Raji (cell line): ENCODE measurements around the gene CEMIP.

Source experiments
- POLR2A ChIP-seq: IDR thresholded peaks from 2 replicates; pipeline ENCODE4 v1.6.1; 2011; ENCODE audit warnings: low read depth, low read length, control low read depth; ENCODE audit not compliant: insufficient read depth

CEMIP gene

GRCh38 chr15:80840182-80841130 is 61.3 kb downstream of the CEMIP start:
- TF ChIP-seq POLR2A, result no peak

- no peak for TF ChIP-seq POLR2A
Observed at GRCh38 chr15:80841541-80841940, 62.4 kb downstream of the CEMIP start.

- no peak for TF ChIP-seq POLR2A
Observed at GRCh38 chr15:80844011-80844732, 65.0 kb downstream of the CEMIP start.

GRCh38 chr15:80846031-80846815 is 67.1 kb downstream of the CEMIP start:
- no peak for TF ChIP-seq POLR2A

DNA sequence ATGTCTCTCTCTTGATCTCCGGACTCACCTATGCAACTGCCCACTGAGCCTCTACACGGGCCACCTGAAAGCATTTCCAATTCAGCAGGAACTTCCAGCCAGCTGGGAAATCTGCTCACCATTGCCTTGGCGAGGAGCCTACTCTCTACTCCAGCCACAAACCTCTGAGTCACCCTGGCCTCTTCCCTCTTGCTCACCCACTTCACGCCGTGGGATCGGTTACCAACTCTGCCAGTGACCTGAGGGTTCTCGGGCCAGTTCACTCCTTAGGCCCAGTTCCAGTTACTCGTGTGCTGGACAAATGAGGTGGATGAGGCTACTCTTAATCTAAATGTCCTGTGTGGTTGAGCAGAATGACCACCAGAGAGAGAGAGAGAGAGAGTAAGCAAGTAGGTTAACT is 70.1 kb downstream of the CEMIP start:
- TF ChIP-seq POLR2A, result no peak

DNA sequence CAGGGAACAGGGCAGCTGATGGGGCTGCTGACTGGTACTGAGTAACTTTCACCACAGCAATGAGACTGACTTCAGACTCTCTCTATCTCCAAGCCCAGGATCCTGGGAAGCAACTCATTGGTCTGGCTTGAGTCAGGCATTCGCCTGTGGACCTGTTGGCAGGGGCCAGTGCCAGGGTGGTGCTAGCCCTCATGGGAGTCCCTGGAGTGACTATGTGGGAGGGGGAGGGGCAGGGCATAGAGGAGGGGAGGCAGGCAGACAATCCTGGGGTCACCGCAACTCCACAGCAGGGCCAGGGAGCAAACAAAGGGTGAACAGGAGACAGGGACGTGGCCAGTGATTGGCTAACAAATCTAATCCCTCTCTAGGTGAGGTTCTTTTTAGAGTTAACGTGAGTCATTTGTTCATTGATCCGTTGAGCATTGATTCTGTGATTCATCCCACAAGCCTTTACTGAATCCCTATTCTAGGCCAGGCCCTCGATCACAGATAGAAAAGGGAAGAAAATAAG is 71.8 kb downstream of the CEMIP start:
- no peak for TF ChIP-seq POLR2A

- TF ChIP-seq POLR2A, result no peak
Observed at GRCh38 chr15:80852676-80853075, 73.5 kb downstream of the CEMIP start.

GRCh38 chr15:80854104-80854503 is 74.9 kb downstream of the CEMIP start:
- TF ChIP-seq POLR2A, result no peak

GRCh38 chr15:80855206-80855605 is 76.0 kb downstream of the CEMIP start:
- TF ChIP-seq POLR2A, result no peak

DNA sequence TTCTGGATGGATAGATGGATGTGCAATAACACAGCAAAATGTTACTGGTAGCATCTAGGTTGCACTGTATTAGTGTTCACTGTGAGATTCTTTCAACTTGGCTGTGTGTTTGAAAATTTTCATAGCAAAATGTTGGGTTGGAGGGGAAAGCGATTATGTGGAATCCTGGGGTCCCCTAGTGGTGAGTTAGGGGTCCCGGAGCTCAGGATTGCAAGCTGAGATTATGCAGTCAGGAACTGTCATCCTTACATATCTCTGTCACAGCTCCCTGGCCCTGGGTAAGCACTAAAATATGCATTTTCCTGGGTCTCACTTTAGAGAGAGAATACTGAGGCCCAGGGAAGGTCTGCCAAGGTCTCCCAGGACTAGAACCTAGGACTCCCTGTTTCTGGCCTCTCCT is 77.2 kb downstream of the CEMIP start:
- no peak for TF ChIP-seq POLR2A

DNA sequence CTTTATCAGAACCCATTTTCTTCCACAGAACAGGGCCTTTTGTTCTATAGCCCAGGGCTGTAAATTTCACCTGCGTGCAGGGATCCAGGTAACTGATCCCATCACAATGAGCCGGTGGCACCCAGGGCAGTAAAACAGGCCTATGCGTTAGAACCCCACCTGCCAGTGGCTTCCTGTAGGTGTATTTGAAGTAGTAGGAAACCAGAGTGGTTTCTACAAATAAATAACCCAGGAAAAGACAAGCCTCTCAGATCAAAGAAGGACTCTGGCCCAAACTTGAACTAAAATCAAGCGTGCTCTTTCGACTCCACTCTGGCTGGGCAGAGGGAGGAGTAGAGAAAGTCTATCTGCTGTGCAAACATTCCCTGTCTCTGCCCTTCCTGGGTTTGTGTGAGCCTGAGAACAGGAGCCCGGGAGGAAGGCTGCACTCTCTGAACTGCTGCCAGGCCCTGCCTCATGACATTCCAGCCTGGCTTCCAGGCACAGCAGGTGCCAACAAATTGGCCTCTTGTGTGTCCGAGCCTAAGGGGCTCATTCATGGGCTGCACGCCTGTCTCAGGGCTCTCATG is 77.7 kb downstream of the CEMIP start:
- no peak for TF ChIP-seq POLR2A

GRCh38 chr15:80861731-80862170 is 82.6 kb downstream of the CEMIP start:
- TF ChIP-seq POLR2A, result no peak

DNA sequence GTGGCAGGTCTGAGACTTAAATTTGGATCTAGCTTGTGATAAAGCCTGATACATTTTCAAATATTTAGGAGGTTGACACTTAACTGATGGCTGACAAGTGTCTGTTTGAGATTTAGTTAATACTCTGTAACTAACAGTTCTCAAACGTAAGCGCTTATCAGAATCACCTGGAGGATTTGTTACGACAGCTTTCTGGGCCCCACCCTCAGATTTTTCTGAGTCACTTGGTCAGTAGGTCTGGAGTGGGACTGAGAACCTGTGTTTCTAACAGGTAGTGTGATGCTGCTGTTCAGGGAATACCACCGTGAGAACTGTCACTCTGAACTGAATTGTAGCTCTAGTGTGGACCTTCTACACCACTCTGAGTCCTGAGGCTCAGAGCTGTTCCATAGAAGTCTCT is 85.5 kb downstream of the CEMIP start:
- TF ChIP-seq POLR2A, result no peak

DNA sequence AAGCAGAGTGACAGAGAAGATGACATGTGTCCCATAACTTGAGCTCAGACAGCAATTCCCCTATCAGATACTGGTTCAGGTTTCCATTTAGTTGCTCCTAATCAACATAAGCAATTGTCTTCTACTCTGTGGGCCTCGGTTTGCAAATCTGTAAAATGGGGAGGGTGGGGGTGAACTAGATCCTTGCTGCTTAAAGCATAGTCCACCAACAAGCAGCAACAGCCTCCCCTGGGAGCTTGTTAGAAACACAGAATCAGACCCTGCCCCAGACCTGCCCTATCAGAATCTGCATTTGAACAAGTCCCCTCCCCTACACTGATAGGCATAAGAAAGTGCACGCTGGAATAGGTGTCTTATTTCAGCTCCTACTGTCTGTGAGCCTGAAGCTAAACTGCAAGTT is 87.8 kb downstream of the CEMIP start:
- no peak for TF ChIP-seq POLR2A

DNA sequence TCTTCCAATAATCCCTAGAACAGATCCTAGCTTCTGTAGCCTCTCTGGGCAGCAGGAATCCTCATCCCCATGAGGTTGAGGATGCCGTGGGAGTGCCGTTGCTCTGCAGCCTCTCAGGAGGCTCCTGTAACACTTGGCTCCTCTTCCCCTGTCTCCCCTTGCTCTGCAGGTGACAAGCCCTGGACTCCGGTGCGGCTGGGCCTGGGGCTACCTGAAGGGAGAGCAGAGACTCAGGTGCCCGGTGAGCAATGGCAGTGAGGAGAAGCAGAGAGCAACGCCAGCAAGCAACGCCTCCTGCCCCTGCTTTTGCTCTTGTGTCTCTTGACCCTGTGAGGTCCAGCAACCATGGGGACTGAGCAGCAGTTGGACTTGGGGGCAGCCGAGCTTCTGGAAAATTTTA is 91.2 kb downstream of the CEMIP start:
- TF ChIP-seq POLR2A, result no peak

GRCh38 chr15:80870893-80871292 is 91.7 kb downstream of the CEMIP start:
- no peak for TF ChIP-seq POLR2A
